ENCODE data around the gene TMIE.

TMIE gene

GRCh38 chr3:46675843-46676567 lies 25.2 kb upstream of the TMIE start:
- Histone ChIP-seq H4K8ac (ENCODE audit: low read length) (peak overlapping the region; percentile 49), H3K4me1 (ENCODE audit: control insufficient read depth, insufficient read depth, low read depth, low read length) (peaks cover 2% of the 10 kb centered on the region)

DNA sequence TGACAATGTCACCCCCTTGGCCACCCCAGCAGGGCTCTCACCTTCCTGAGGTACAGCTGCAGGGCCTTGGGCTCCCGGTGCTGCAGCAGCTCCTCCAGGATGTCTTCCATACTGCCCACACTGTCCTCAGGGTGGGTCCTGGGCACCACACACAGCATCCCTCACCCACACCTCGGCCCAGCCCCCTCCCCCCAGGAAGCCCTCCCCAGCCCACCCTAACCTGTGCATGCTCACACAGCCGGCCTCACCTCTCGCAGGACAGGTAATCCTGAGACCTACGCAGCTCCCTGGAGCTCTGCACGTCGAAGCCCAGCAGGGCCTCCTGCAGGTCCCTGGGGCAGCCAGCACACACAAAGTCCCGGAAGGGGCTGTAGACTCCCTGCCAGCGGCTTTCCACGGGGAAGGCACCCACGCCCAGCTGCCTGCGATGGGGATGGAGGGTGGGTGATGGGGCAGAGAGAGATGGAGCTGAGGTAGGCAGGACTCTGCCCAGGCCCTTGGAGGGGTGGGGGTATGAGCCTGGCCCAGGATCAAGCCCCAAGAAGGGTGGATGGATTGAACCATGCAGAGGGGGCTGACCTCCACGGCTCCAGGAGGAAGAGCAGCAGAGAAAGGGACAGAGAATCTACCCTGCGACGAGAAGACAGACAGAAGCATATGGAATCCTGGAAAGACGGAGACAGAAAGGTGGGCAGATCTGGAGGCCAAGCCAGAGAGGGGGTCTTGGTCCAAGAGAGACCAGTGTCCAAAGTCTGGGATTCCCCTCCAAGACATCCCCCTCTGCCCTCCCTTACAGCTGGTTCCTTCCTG lies 24.4 kb upstream of the TMIE start:
- Histone ChIP-seq H4K8ac (ENCODE audit: low read length) (peak overlapping the region; percentile 49), H2AFZ (ENCODE audit: low read depth, low read length) (no peak overlapping the region), H3K36me3 (ENCODE audit: control insufficient read depth in 1 of 2, insufficient read depth in 2 of 2, low read depth in 1 of 2, low read length in 2 of 2) (no peaks in the 10 kb centered on the region), H3K14ac (ENCODE audit: low read length in 2 of 2) (no peak overlapping the region), H3K4me1 (ENCODE audit: control insufficient read depth, insufficient read depth, low read depth, low read length) (peaks cover 2% of the 10 kb centered on the region), H3K27ac (ENCODE audit: low read length, poor library complexity, severe bottlenecking) (no peak overlapping the region), H3K4me3 (ENCODE audit: insufficient read depth in 1 of 2, low read depth in 1 of 2, low read length in 2 of 2) (no peak overlapping the region), H2BK120ac (ENCODE audit: low read depth, low read length) (no peak overlapping the region), H3K27me3 (ENCODE audit: control insufficient read depth in 1 of 2, insufficient read depth in 1 of 2, low read length in 2 of 2) (peaks cover 14 to 20% of the 10 kb centered on the region in 2 experiments), H3K4ac (ENCODE audit: low read depth in 1 of 2, low read length in 2 of 2) (no peak overlapping the region), H3K4me2 (ENCODE audit: low read length, poor library complexity, severe bottlenecking) (no peak overlapping the region), H2AK5ac (ENCODE audit: low read length, severe bottlenecking) (no peak overlapping the region), H3K9me3 (ENCODE audit: control insufficient read depth, low read length) (no peaks in the 10 kb centered on the region), H3K9ac (ENCODE audit: low read length) (no peak overlapping the region), H3K79me1 (replicated peaks; ENCODE audit: low read length, poor library complexity, severe bottlenecking) (no peaks in the 10 kb centered on the region), H3K18ac (ENCODE audit: low read depth in 1 of 2, low read length in 2 of 2) (no peak overlapping the region), H2BK5ac (ENCODE audit: low read depth, low read length, poor library complexity, severe bottlenecking) (no peak overlapping the region), H3K23ac (ENCODE audit: low read length in 2 of 2) (no peak overlapping the region), H4K91ac (ENCODE audit: low read length) (no peak overlapping the region), H2BK12ac (ENCODE audit: low read length in 2 of 2) (no peak overlapping the region), H2BK15ac (ENCODE audit: low read depth, poor library complexity, severe bottlenecking) (no peak overlapping the region)
- no peak for DNase-seq
- WGBS: 85% methylated on average over 16 of the region's 16 CpGs

More at GRCh38 chr3:46675843-46676567, 25.2 kb upstream of the TMIE start:
- Histone ChIP-seq H3K18ac (ENCODE audit: low read depth in 1 of 2, low read length in 2 of 2) (no peak overlapping the region), H3K36me3 (ENCODE audit: control insufficient read depth in 1 of 2, insufficient read depth in 2 of 2, low read depth in 1 of 2, low read length in 2 of 2) (no peaks in the 10 kb centered on the region), H3K9me3 (ENCODE audit: control insufficient read depth, low read length) (no peaks in the 10 kb centered on the region), H3K23ac (ENCODE audit: low read length in 2 of 2) (no peak overlapping the region), H3K27me3 (ENCODE audit: control insufficient read depth in 1 of 2, insufficient read depth in 1 of 2, low read length in 2 of 2) (peaks cover 14 to 22% of the 10 kb centered on the region in 2 experiments), H3K27ac (ENCODE audit: low read length, poor library complexity, severe bottlenecking) (no peak overlapping the region), H4K91ac (ENCODE audit: low read length) (no peak overlapping the region), H2BK5ac (ENCODE audit: low read depth, low read length, poor library complexity, severe bottlenecking) (no peak overlapping the region), H3K14ac (ENCODE audit: low read length in 2 of 2) (no peak overlapping the region), H2BK120ac (ENCODE audit: low read depth, low read length) (no peak overlapping the region), H2AFZ (ENCODE audit: low read depth, low read length) (no peak overlapping the region), H3K79me1 (replicated peaks; ENCODE audit: low read length, poor library complexity, severe bottlenecking) (no peaks in the 10 kb centered on the region), H2AK5ac (ENCODE audit: low read length, severe bottlenecking) (no peak overlapping the region), H3K4me3 (ENCODE audit: insufficient read depth in 1 of 2, low read depth in 1 of 2, low read length in 2 of 2) (no peak overlapping the region), H2BK15ac (ENCODE audit: low read depth, poor library complexity, severe bottlenecking) (no peak overlapping the region), H2BK12ac (ENCODE audit: low read length in 2 of 2) (no peak overlapping the region), H3K4me2 (ENCODE audit: low read length, poor library complexity, severe bottlenecking) (no peak overlapping the region), H3K9ac (ENCODE audit: low read length) (no peak overlapping the region), H3K4ac (ENCODE audit: low read depth in 1 of 2, low read length in 2 of 2) (no peak overlapping the region)
- 84% methylated on average over 9 of the region's 9 CpGs for WGBS
- DNase-seq: no peak

DNA sequence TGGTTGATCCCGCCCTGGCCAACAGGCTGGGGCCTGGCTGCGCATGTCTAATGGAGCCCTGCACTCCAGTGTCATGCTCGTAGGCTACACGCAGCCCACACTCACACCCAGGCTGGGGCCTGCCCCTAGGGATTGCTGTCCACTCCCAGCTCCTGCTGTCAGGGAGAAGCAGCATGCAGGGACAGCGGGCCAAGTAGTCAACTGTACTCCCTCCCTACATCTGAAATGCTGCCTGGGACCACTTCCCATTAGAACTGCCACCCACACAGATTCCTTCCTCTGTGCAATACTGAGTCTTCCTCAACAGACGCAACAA lies 23.8 kb upstream of the TMIE start:
- no peak overlapping the region for H3K23ac ChIP-seq (ENCODE audit: low read length in 2 of 2)
- H3K18ac ChIP-seq (ENCODE audit: low read depth in 1 of 2, low read length in 2 of 2): no peak overlapping the region
- no peak overlapping the region for H2BK12ac ChIP-seq (ENCODE audit: low read length in 2 of 2)
- no peaks in the 10 kb centered on the region for H3K36me3 ChIP-seq (ENCODE audit: control insufficient read depth in 1 of 2, insufficient read depth in 2 of 2, low read depth in 1 of 2, low read length in 2 of 2)
- peaks cover 2% of the 10 kb centered on the region for H3K4me1 ChIP-seq (ENCODE audit: control insufficient read depth, insufficient read depth, low read depth, low read length)
- no peak overlapping the region for H2AFZ ChIP-seq (ENCODE audit: low read depth, low read length)
- H3K27me3 ChIP-seq (ENCODE audit: control insufficient read depth in 1 of 2, insufficient read depth in 1 of 2, low read length in 2 of 2): peaks cover 14 to 18% of the 10 kb centered on the region in 2 experiments
- H3K9ac ChIP-seq (ENCODE audit: low read length): no peak overlapping the region
- H3K14ac ChIP-seq (ENCODE audit: low read length in 2 of 2): no peak overlapping the region
- DNase-seq: no peak
- no peak overlapping the region for H4K91ac ChIP-seq (ENCODE audit: low read length)
- no peak overlapping the region for H3K4ac ChIP-seq (ENCODE audit: low read depth in 1 of 2, low read length in 2 of 2)
- no peak overlapping the region for H2AK5ac ChIP-seq (ENCODE audit: low read length, severe bottlenecking)
- WGBS: 83% methylated on average over 6 of the region's 6 CpGs
- no peak overlapping the region for H2BK120ac ChIP-seq (ENCODE audit: low read depth, low read length)
- H4K8ac ChIP-seq (ENCODE audit: low read length): no peak overlapping the region
- H3K27ac ChIP-seq (ENCODE audit: low read length, poor library complexity, severe bottlenecking): no peak overlapping the region
- H3K4me3 ChIP-seq (ENCODE audit: insufficient read depth in 1 of 2, low read depth in 1 of 2, low read length in 2 of 2): peak overlapping the region in 1 of 2 experiments; percentile 33
- no peaks in the 10 kb centered on the region for H3K79me1 ChIP-seq (replicated peaks; ENCODE audit: low read length, poor library complexity, severe bottlenecking)
- no peak overlapping the region for H3K4me2 ChIP-seq (ENCODE audit: low read length, poor library complexity, severe bottlenecking)
- H2BK15ac ChIP-seq (ENCODE audit: low read depth, poor library complexity, severe bottlenecking): no peak overlapping the region
- no peaks in the 10 kb centered on the region for H3K9me3 ChIP-seq (ENCODE audit: control insufficient read depth, low read length)
- H2BK5ac ChIP-seq (ENCODE audit: low read depth, low read length, poor library complexity, severe bottlenecking): no peak overlapping the region

DNA sequence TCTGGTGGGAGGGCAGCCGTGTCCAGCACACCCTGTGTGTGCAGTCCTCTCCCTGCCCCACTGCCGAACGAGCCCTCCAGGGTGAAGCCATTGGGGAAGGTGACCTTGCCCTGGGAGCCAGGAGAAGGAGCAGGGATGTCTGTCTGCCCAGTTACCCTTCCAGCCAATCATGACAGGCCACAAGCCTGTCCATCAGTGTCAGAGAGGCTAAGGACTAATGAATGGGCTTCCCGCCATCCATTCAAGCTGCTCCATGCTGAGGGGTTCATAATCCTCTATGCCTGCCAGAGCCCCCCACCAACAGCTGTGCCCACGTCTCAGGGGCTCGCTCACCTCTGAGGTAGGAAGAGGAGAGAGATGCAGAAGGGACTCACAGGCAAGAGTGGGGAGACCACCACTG lies 22.9 kb upstream of the TMIE start:
- no peak for DNase-seq
- Histone ChIP-seq H2BK12ac (ENCODE audit: low read length in 2 of 2) (no peak overlapping the region), H3K79me1 (replicated peaks; ENCODE audit: low read length, poor library complexity, severe bottlenecking) (no peaks in the 10 kb centered on the region), H2BK15ac (ENCODE audit: low read depth, poor library complexity, severe bottlenecking) (no peak overlapping the region), H4K91ac (ENCODE audit: low read length) (no peak overlapping the region), H3K18ac (ENCODE audit: low read depth in 1 of 2, low read length in 2 of 2) (no peak overlapping the region), H3K9me3 (ENCODE audit: control insufficient read depth, low read length) (no peaks in the 10 kb centered on the region), H3K4me3 (ENCODE audit: insufficient read depth in 1 of 2, low read depth in 1 of 2, low read length in 2 of 2) (no peak overlapping the region), H3K36me3 (ENCODE audit: control insufficient read depth in 1 of 2, insufficient read depth in 2 of 2, low read depth in 1 of 2, low read length in 2 of 2) (no peaks in the 10 kb centered on the region), H3K27ac (ENCODE audit: low read length, poor library complexity, severe bottlenecking) (no peak overlapping the region), H2AK5ac (ENCODE audit: low read length, severe bottlenecking) (no peak overlapping the region), H3K4me1 (ENCODE audit: control insufficient read depth, insufficient read depth, low read depth, low read length) (peaks cover 2% of the 10 kb centered on the region), H2BK120ac (ENCODE audit: low read depth, low read length) (no peak overlapping the region), H4K8ac (ENCODE audit: low read length) (no peak overlapping the region), H3K14ac (ENCODE audit: low read length in 2 of 2) (no peak overlapping the region), H2BK5ac (ENCODE audit: low read depth, low read length, poor library complexity, severe bottlenecking) (no peak overlapping the region), H2AFZ (ENCODE audit: low read depth, low read length) (no peak overlapping the region), H3K27me3 (ENCODE audit: control insufficient read depth in 1 of 2, insufficient read depth in 1 of 2, low read length in 2 of 2) (peaks cover 12 to 16% of the 10 kb centered on the region in 2 experiments), H3K23ac (ENCODE audit: low read length in 2 of 2) (no peak overlapping the region), H3K4ac (ENCODE audit: low read depth in 1 of 2, low read length in 2 of 2) (no peak overlapping the region), H3K4me2 (ENCODE audit: low read length, poor library complexity, severe bottlenecking) (no peak overlapping the region), H3K9ac (ENCODE audit: low read length) (no peak overlapping the region)
- WGBS: 94% methylated on average over 5 of the region's 6 CpGs
